Transverse colon (tissue), 3 donors: ENCODE results near the gene CACNG6.

Source experiments
- CTCF ChIP-seq, 5 experiments: fragments of 200-600 bp in 3 of 5; fragments of 450-650 bp in 2 of 5; sonication (generic) in 3 of 5; IDR thresholded peaks; 1 replicate in 2 of 5; 2 replicates in 3 of 5; pipeline ENCODE4 v1.5.1; 2016 to 2017; ENCODE audit warnings: antibody characterized with exemption in 5 of 5, inconsistent platforms in 3 of 5, mild to moderate bottlenecking in 2 of 5, moderate library complexity in 1 of 5
- EP300 ChIP-seq: sonication (generic); formaldehyde crosslinking; IDR thresholded peaks from one replicate; pipeline ENCODE4 v1.6.1; 2017; ENCODE audit warnings: antibody characterized with exemption, low read depth

GRCh38 chr19:53966931-53967330 lies 24.5 kb upstream of the CACNG6 start:
- TF ChIP-seq CTCF (IDR thresholded peaks at IDR 0.05) = no peak
- TF ChIP-seq EP300 = no peak
